DND-41 (cell line): ENCODE data around the gene POLH.

Experiments used
- ATAC-seq: fragments of 200-7000 bp; cut with Tn5 transposase; 3 replicates; pipeline ENCODE4 v1.9.1; 2021; ENCODE audit warnings: low read depth; ENCODE audit not compliant: insufficient read depth
- DNase-seq: peaks from one replicate; pipeline ENCODE4 v3.0.0-alpha.2; 2020
- H2AFZ ChIP-seq: 2 replicates; pipeline ENCODE4 v1.6.0; 2012; ENCODE audit warnings: low read depth, low read length
- H3K27ac ChIP-seq: 2 replicates; pipeline ENCODE4 v1.5.1; 2012; ENCODE audit warnings: low read length, inconsistent platforms
- H3K27me3 ChIP-seq: fragments of 200-600 bp; sonication (generic); 2 replicates; pipeline ENCODE4 v1.6.0; 2012; ENCODE audit warnings: low read length, mild to moderate bottlenecking, inconsistent platforms; ENCODE audit not compliant: insufficient read depth, poor library complexity
- H3K36me3 ChIP-seq: 2 replicates; pipeline ENCODE4 v1.5.1; 2012; ENCODE audit warnings: low read length, inconsistent platforms; ENCODE audit not compliant: insufficient read depth
- H3K4me1 ChIP-seq: 2 replicates; pipeline ENCODE4 v1.5.1; 2012; ENCODE audit warnings: mild to moderate bottlenecking, low read length; ENCODE audit not compliant: insufficient read depth
- H3K4me2 ChIP-seq: 2 replicates; pipeline ENCODE4 v1.6.0; 2012; ENCODE audit warnings: mild to moderate bottlenecking, moderate library complexity, low read length, inconsistent platforms; ENCODE audit not compliant: insufficient read depth
- H3K4me3 ChIP-seq, 2 experiments: fragments of 200-600 bp in 1 of 2; shearing (Covaris generic) in 1 of 2; 2 replicates each; pipeline ENCODE4 v1.5.1; 2012 to 2016; ENCODE audit warnings: inconsistent platforms in 2 of 2, low read length in 2 of 2, mild to moderate bottlenecking in 2 of 2, low read depth in 1 of 2, moderate library complexity in 1 of 2
- H3K79me2 ChIP-seq: 2 replicates; pipeline ENCODE4 v1.6.0; 2012; ENCODE audit warnings: low read length, inconsistent platforms; ENCODE audit not compliant: insufficient read depth
- H3K9ac ChIP-seq: 2 replicates; pipeline ENCODE4 v1.6.0; 2012; ENCODE audit warnings: low read depth, mild to moderate bottlenecking, inconsistent platforms, low read length, moderate library complexity
- H3K9me3 ChIP-seq: 2 replicates; pipeline ENCODE4 v1.5.1; 2012; ENCODE audit warnings: low read length, moderate library complexity, mild to moderate bottlenecking, inconsistent platforms; ENCODE audit not compliant: insufficient read depth, severe bottlenecking
- H4K20me1 ChIP-seq: 2 replicates; pipeline ENCODE4 v1.6.0; 2012; ENCODE audit warnings: low read length; ENCODE audit not compliant: insufficient read depth
- CTCF ChIP-seq: IDR thresholded peaks from 2 replicates; pipeline ENCODE4 v1.5.1; 2012; ENCODE audit warnings: borderline replicate concordance, low read length, moderate library complexity, mild to moderate bottlenecking; ENCODE audit not compliant: poor library complexity, severe bottlenecking; ENCODE audit errors: extremely low read depth
- EZH2 ChIP-seq: IDR thresholded peaks from 3 replicates; pipeline ENCODE4 v1.6.1; 2012; ENCODE audit warnings: borderline replicate concordance, low read depth, mild to moderate bottlenecking, moderate library complexity, low read length, inconsistent platforms; ENCODE audit not compliant: severe bottlenecking

POLH gene

GRCh38 chr6:43572015-43572414, 4.0 kb upstream of the POLH start:
- ATAC-seq (no peak), DNase-seq (no peak)
- H3K4me3 ChIP-seq, result no peak overlapping the region
- no peak overlapping the region for H2AFZ ChIP-seq
- peaks cover 48% of the 10 kb centered on the region for H3K79me2 ChIP-seq
- H3K9me3 ChIP-seq, result no peaks in the 10 kb centered on the region
- peaks cover 18% of the 10 kb centered on the region for H3K4me1 ChIP-seq
- H3K27me3 ChIP-seq, result no peaks in the 10 kb centered on the region
- no peaks in the 10 kb centered on the region; the same call in 1 of the 2 replicates for H4K20me1 ChIP-seq
- H3K27ac ChIP-seq, result no peak overlapping the region
- H3K4me2 ChIP-seq, result no peak overlapping the region
- H3K9ac ChIP-seq, result no peak overlapping the region
- H3K36me3 ChIP-seq, result peaks cover 64% of the 10 kb centered on the region
- TF ChIP-seq EZH2, result no peak
- no peak for TF ChIP-seq CTCF

- peak overlapping the region; percentile 95 to 100 for H3K4me3 ChIP-seq
- no peaks in the 10 kb centered on the region for H3K9me3 ChIP-seq
- H3K4me1 ChIP-seq, result peaks cover 39% of the 10 kb centered on the region
- DNase-seq (no peak), ATAC-seq (peak; percentile 10)
- peak overlapping the region; percentile 94 for H3K27ac ChIP-seq
- H3K36me3 ChIP-seq, result peaks cover 38% of the 10 kb centered on the region
- peak overlapping the region; percentile 88 for H3K9ac ChIP-seq
- H3K79me2 ChIP-seq, result peaks cover 75% of the 10 kb centered on the region
- no peaks in the 10 kb centered on the region; the same call in 1 of the 2 replicates for H4K20me1 ChIP-seq
- TF ChIP-seq CTCF, result no peak
- TF ChIP-seq EZH2, result no peak
- H2AFZ ChIP-seq, result peak overlapping the region; percentile 100
- peak overlapping the region; percentile 94 for H3K4me2 ChIP-seq
- H3K27me3 ChIP-seq, result no peaks in the 10 kb centered on the region
These were observed 747 bp upstream of the POLH start for GRCh38 chr6:43575105-43575771.

GRCh38 chr6:43578748-43579147, 2.8 kb downstream of the POLH start:
- Histone ChIP-seq H3K4me2 (peak overlapping the region; percentile 94; the same call in 1 of the 2 replicates), H3K9ac (0 out of 2 replicates have a peak overlapping the region, but pooled peaks have one; percentile 3), H3K4me3 (peak overlapping the region in 1 of 2 experiments; percentile 9; a peak in 1 of 4 replicates), H3K4me1 (peaks cover 35% of the 10 kb centered on the region), H4K20me1 (peaks cover 5% of the 10 kb centered on the region; the same call in 1 of the 2 replicates), H3K27ac (no peak overlapping the region), H3K9me3 (no peaks in the 10 kb centered on the region), H2AFZ (no peak overlapping the region), H3K79me2 (peaks cover 66% of the 10 kb centered on the region), H3K27me3 (no peaks in the 10 kb centered on the region), H3K36me3 (peaks cover 23% of the 10 kb centered on the region)
- no peak for TF ChIP-seq EZH2
- TF ChIP-seq CTCF, result no peak
- DNase-seq (no peak), ATAC-seq (no peak)

- Histone ChIP-seq H3K27ac (no peak overlapping the region), H3K36me3 (peaks cover 28% of the 10 kb centered on the region), H3K9ac (no peak overlapping the region), H3K4me1 (peaks cover 31% of the 10 kb centered on the region), H2AFZ (no peak overlapping the region), H4K20me1 (peaks cover 5% of the 10 kb centered on the region; the same call in 1 of the 2 replicates), H3K79me2 (peaks cover 61% of the 10 kb centered on the region), H3K9me3 (no peaks in the 10 kb centered on the region), H3K4me2 (peak overlapping the region; percentile 94; the same call in 1 of the 2 replicates), H3K27me3 (no peaks in the 10 kb centered on the region), H3K4me3 (no peak overlapping the region)
- no peak for TF ChIP-seq CTCF
- TF ChIP-seq EZH2, result no peak
- DNase-seq (no peak), ATAC-seq (no peak)
These were observed 3.2 kb downstream of the POLH start for GRCh38 chr6:43579171-43579570.
